GM18873 (cell line): Measurements from ENCODE around the gene SDK2.

Source experiments
- ATAC-seq: cut with Tn5 transposase; IDR thresholded peaks from one replicate; pipeline ENCODE4 v1.9.1; 2021; ENCODE audit warnings: mild to moderate bottlenecking, moderate library complexity, moderate number of reproducible peaks; ENCODE audit not compliant: unreplicated experiment, low FRiP score

Gene SDK2

DNA sequence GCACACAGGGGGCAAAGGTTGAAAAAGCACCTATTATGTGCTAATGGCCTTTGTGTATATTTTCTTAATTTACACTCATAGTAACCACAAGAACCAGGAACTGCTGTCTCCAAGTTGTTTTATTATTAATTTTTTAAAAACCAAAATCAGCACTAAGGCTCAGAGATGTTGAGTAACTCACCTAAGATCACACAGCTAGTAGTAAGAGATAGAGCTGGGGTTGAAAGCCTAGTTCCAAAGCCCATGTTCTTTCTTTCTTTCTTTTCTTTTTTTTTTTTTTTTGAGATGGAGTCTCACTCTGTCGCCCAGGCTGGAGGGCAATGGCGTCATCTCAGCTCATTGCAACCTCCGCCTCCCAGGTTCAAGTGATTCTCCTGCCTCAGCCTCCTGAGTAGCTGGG, 75.3 kb downstream of the SDK2 start:
- ATAC-seq, result no peak

DNA sequence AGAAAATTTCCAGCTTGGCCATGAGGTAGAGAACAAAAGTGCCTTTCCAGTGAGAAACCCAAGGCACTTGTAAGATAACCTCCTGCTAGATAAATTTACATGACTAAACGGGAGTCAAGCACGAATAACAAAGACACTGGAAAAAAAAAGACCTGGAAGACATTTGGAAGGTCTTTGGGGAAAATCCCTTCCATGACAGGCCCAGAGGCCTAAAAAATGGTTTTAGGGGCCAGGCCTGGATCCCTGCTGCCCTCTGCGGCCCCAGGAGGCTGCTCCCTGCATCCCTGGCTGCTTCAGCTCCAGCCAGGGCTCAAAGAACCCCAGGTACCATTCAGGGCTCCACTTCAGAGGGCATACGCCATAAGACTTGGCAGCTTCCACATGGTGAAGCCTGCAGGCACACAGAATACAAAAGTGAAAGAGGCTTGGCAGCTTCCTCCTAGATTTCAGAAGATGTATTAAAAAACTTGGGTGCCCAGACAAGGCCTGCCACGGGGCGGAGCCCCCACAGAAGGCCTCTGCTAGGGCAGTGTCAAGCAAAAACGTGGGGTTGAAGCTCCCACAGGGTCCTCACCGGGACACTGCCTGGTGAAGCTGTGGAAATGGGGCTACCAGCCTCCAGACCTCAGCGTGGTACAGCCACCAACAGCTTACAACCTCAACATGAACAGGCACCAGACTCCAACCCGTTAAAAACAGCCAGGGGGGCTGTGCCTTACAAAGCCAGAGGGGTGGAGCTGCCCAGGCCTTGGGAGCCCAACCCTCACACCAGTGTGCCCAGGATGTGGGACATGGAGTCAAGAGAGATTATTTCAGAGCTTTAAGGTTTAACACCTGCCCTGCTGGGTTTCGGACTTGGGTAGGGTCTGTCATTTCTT, 77.1 kb downstream of the SDK2 start:
- ATAC-seq, result no peak

DNA sequence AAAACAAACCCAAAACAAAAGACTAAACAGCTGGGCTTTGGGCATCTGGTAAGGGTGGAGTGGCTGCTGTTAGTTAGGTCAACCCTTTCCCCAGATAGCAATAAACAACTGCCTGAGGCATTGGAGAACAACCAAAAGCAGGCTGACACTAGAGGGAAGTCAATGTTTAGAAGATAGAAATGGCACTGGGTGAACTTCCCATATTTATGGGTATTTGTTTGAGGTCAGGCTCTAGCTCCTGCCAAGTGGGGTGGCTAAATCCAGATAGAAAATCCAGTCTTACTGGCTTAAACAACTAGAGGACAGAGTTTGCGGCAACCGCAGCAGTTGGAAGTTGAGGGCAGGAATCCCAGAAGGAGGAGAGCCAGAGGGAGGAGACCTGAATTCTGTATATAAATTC, 79.4 kb downstream of the SDK2 start:
- no peak for ATAC-seq

DNA sequence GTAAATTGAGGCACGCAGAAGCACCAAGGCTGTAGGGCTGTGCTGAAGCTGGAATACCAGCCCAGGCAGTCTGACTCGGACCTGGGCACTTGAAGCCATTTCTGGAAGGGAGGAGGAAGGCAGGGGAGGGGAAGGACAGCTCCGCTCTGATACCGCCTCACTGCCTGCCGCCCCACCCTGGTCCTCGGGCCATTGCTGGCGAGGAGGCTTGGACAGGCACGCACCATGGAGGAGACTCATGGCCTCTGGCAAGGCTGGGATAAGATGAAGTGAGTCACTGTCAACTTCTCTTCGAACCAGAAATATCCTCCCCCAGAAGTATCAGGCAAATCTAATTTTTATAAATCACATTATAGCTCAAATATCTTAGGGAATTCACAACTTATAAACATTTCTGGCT, 81.3 kb downstream of the SDK2 start:
- ATAC-seq, result no peak

DNA sequence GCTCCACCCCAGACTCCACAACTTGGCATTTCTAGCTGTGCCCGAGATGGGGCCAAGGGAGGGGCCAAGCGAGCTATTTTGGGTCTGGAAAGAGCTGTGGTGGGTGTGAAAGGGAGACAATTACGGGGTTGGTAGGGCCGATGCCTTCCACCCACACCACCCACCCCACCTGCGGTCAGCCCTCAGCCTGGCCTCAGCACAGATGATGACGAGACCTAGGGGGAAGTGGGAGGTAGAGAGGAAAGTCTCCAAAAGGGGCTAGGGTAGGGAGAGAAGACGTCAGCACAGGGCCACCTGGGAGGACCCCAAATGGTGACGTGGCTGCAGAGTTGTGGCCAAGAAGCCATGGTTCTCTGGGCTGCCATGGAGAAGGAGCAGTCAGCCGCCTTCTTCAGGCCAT, 83.1 kb downstream of the SDK2 start:
- no peak for ATAC-seq

DNA sequence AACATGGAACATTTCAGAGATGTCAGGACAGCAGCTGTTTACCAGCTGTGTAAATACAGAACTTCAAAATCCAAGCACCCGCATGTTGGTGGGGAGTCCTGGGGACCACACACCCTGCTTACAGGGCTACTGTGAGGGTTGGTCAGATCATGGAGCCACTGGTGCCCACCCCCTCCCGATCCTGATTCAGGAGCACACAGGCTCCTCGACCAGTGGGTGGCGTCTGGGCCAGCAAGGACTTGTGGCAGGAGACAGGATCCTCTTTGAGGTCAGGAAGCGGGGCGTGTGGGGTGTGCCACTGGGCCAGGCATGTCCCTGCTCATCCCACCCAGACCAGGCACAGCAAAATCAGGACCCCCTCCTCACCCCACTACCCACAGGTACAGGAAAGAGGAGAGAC, 83.6 kb downstream of the SDK2 start:
- ATAC-seq, result no peak

DNA sequence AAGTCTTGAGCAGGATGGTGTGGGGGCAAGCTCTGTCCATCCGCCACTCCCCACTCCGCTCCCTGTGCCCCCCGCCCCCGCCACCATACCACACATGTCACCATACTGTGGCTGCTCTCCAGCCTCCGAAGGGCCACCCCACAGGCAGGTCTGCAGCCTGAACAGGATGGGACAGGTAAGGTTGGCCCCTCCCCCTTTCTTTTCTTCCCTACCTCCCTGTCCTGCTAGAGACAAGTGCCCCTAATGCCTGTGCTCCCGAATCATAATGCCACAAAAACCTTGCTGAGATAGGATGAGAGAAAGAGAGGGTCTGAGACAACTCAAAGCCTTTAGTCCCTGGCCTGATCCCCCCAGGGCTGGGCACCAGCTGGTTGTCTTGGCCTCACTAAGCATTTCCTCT, 84.7 kb downstream of the SDK2 start:
- ATAC-seq, result no peak

DNA sequence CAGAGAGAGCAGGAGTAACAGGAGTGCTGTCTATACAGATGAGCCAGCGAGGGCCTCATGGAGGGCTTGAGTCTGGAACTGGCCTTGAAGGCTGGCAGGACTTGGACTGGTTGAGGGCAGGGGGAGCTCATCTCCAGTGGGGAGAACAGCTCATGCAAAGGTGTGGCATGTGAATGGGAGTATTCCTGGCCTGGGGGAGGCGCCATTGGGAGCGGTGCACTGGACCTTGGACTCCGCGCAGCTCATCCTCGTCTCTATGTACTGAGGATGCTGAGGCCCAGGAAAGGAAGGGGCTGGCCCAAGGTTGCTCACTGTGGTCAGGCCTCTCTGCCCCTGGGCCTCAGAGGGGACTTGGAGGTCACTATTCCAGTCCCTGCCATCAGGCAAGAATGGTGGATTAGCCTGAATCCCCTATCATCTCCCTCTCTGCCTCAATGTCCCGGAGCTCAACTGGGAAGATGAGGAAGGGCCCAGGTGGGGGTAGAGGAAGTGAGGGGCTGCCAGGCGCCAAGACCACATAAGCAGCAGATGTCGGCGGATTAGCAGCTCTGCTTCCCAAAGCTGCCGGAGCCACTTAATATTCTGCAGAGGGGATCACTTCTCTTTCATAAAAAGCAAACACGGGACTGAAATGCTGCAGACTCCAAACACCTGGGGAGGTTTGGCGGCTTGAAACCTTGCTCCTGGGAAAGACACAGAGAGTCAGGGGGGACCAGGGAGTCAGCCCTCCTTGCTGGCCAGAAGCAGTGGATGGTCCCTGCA, 88.9 kb downstream of the SDK2 start:
- no peak for ATAC-seq

DNA sequence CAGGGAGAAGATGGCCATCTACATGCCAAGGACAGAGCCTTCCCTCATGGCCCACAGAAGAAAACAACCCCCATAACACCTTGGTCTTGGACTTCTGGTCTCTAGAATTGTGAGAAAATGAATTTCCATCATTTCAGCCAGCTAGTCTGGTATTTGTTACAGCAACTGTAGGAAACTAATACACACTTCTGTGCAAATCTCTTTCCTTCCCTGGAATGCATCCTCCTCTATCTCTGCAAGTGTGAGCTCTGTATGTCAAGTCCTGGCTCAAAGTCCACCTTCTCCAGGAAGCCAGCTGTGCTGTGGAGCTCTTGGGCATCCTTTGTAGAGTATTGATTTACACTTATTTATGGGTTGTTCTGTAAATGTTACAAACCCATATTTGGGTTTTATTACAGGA, 89.7 kb downstream of the SDK2 start:
- no peak for ATAC-seq

DNA sequence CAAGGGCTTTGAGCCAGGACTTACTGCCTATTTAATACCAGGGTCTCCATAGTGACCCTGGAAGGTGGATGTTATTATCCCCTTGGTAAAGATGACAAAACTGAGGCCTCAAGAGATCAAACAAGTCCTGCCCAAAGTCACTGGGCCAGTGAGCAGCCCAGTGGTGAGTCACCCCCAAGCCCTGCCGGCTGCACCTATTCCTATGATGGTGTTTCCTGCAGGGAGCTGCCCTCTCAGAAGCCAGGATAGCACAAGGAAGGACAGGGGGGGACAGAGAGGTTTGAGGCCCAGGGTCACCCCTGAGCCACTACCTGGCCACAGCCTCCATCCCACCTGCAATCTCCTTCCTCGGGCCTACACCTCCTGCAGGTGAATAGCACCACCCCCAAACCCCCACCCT, 90.9 kb downstream of the SDK2 start:
- ATAC-seq, result no peak

DNA sequence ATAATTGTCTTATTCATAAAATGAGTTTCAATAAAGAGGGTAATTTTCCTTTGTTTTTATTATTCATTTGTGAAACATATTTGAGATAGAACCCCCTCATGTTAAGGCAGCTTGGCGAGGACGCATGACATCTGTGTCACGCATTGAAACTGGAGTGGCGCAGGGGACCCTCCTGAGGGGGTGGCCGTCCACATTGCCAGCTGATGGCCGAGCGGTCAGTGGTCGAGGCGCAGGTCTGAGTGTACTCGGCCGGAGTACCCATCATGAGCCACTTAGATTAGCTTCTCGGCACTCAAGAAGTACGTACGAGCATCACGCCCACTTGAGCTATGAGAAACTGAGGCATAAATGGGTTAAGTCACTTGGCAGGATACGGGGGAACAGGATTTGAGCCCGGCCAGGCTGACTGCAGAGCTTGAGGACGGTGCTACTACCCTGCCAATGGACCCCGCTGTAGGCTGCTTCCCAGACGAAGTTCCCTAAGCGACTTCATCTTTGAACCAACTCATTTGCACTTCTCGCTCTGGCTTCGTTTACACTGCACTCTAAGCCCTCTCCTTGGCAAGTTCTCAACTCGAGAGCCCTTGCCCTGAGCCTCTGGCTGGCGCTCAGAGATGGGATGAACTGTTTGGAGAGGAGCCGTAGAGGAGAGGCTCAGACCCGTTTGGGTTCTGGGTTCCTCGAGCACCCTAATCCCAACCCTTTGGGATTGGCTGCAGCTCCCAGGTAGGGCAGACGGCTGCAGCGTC, 91.8 kb downstream of the SDK2 start:
- no peak for ATAC-seq

DNA sequence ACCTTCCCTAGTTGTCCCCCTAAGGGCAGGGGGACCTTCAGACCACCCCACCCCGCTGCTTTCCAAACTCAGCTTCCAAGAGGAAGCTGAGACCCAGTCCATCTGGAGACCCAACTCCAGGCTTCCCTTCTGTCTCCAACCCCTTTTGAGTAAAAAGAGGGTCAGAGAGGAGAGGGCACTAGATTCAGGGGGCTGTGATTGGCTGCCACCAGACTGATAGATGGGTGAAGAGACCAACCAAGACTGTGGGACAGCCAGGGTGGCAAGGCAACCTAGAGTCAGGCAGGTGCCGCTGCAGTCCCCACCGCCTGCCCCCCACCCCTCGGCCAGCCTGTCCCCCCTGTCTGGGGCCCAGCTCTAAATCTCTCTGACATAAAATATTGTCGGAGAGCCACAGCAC, 92.5 kb downstream of the SDK2 start:
- ATAC-seq, result no peak

DNA sequence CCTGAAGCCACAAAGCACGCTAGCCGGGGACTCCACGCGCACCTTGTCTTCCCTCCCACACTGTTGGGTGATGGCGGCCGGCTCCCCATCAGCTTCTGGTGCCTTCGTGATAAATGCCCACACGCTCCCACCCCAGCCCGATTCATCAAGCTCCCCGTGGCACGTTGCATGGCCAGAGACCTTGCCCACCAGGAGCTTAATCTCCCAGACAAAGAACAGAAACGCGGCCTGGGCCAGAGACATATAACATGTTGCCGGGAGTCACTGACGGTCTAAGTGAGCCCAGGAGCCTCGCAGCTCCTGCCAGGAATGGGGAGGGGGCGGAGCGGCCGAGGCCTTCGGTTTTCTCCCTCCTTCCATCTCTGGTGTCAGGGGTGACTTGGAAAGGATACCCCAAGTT, 93.1 kb downstream of the SDK2 start:
- ATAC-seq, result no peak

DNA sequence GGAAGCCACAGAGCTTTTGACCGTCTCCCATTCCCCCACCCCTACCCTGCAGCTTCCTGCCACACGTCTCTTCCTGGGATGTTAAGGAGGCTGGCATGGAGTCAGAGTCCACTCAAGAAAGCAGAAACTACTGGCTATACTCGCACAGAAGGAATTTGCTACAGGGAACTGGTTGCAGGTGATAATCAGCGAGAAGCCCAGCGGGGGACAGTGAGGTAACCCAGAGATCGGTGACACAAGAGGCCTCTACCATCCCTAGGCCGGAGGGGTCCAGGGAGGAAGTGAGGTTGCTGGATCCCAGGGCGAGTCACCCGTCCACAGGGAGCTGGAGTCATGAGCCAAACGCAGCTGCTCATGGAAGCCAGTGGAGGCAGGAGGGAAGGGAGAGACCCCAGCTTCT, 93.7 kb downstream of the SDK2 start:
- ATAC-seq, result no peak

DNA sequence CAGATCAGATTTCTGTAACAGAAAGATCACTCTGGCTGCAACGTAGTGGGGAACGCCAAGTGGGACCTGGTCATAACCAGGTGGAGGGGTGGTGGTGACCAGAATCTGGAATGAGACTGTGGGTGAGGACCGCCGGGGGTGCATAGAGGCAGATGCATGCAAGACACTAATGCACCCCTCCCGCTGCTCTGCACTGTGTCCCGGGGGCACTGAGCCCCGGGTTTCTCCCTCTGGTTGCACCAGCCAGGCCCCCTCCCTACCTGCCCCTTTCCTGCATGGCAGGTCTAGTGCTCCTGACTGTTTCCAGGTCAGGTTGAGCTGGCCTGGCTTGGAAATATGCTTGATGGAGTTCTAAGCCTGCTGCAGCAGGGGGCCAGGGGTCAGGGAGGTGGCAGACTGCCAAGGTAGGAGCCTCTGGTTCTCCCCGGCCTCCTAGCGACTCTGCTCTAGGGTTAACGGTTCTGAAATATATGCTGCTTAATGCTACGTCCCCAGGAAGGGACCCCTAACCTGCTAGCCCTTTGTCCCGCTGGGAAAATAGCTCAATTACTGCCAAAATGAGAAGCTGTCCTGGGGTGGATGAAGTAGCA, 94.3 kb downstream of the SDK2 start:
- no peak for ATAC-seq

DNA sequence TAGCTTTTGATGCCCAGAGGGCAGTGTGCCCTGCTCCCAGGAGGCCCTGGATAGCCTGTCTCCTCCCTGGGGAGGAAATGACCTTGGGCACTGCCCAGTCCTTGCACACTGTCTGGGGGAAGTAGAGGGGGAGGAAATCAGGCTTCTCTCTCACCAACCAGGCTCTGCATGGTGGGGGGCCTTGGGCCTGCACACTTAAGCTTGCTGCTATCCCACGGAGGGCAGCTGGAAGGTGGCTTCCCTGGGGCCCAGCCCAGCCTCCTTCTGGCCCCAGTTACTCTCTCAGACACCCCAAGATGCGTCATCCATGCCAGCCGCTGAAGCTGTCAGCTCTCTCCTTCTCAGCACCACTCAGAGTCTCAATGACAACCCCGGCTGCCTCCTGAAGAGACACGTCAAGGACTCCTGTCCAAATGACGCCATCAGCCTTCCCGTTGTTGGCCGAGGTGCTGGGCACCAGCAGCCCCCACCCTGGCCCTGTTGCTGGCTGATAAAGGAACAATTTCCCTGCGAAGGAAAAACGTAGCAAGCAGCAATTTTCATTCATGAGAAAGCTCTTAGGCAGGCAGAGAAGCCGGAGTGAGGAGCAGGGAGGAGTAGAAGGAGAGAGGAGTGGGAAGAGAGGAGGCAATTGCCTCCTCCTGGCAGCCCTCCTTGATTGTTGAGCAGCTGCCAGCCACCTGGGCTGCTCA, 95.5 kb downstream of the SDK2 start:
- ATAC-seq, result no peak

DNA sequence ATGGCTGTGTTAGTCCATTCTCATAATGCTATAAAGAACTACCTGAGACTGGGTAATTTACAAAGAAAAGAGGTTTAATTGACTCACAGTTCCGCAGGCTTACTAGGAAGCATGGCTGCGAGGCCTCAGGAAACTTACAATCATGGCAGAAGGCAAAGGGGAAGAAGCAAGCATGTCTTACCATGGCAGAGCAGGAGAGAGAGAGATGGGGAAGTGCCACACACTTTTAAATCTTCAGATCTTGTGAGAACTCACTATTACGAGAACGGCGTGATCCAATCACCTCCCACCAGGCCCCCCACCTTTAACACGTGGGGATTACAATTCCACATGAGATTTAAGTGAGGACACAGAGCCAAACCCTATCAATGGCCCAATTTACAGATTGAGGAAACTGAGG, 96.5 kb downstream of the SDK2 start:
- no peak for ATAC-seq

DNA sequence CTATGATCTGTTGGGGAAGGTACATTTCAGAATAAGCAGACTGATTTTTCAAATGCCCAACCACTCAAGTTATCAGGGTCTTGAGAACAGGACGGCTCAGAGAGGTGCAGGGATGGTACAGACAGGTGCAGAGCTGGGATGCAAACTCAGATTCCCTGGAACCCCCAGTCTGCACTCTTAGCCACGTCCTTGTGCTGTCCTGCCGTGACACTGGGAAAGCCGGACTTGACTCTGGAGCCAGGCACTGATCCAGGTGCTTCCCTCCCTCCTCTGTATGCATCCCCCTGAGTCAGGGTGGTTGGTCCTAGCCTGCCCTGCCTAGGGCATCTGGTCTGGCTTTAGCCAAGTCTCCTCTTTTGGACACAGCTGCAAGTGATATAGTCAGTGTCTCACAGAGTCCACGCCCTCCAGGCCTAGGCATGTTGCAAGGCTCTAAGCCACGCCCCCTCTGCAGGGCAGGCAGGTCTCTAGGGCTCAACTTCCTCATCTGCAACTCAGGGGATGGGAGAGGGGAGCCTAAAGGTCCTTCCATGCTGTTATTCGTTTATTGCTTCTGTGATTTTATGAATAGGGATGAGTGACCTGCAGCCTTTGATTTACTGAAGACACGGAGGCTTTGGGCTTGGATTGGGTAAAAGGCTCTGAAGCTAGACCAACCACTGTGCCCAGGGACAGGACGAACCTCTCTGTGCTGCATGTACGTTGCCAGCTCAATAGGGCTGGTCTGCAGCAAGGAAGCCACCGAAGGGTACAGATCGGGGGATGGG, 97.3 kb downstream of the SDK2 start:
- ATAC-seq, result no peak

DNA sequence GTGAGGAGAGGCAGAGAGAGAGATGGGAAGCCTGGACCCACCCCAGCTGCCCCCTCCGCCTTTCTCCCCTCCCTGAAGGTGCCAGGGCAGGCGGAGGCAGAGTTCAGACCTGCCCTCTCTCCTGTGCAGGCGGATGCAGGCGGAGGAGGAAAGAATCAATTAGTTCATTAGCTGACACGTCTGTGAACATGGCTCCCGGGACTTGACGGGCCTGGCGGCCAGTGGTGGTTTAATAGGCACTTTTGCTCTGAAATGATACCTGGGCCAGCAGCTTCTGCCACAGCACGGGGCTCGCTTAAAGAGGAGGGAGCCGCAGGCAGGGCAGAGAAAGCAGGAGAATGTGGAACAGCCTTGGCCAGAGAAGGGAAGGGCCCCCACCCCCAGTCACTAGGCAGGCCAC, 98.1 kb downstream of the SDK2 start:
- ATAC-seq, result no peak
